HEK293 (cell line): ENCODE results near the gene CDC42.

Source experiments
- CTCF ChIP-seq: fragments of 450-650 bp; formaldehyde crosslinking; IDR thresholded peaks from 2 replicates; pipeline ENCODE4 v1.5.1; 2016; ENCODE audit warnings: missing biosample characterization, missing genetic modification characterization
- HOXC10 ChIP-seq: sonication (generic); formaldehyde crosslinking; IDR thresholded peaks from 2 replicates; pipeline ENCODE4 v1.8.1; 2023; ENCODE audit warnings: mild to moderate bottlenecking, missing genetic modification reagents
- KLF10 ChIP-seq: fragments of 450-650 bp; IDR thresholded peaks from 2 replicates; pipeline ENCODE4 v1.5.1; 2018; ENCODE audit warnings: missing biosample characterization, mild to moderate bottlenecking, missing genetic modification characterization
- KLF16 ChIP-seq: fragments of 450-650 bp; formaldehyde crosslinking; IDR thresholded peaks from 2 replicates; pipeline ENCODE4 v1.5.1; 2017; ENCODE audit warnings: missing biosample characterization, missing genetic modification characterization
- SP3 ChIP-seq: fragments of 450-650 bp; formaldehyde crosslinking; IDR thresholded peaks from 2 replicates; pipeline ENCODE4 v1.5.1; 2016; ENCODE audit warnings: missing biosample characterization, missing genetic modification characterization
- ZNF121 ChIP-seq: fragments of 450-650 bp; formaldehyde crosslinking; IDR thresholded peaks from 2 replicates; pipeline ENCODE4 v1.5.1; 2016; ENCODE audit warnings: missing biosample characterization, missing genetic modification characterization
- ZNF138 ChIP-seq: fragments of 450-650 bp; formaldehyde crosslinking; IDR thresholded peaks from 2 replicates; pipeline ENCODE4 v1.5.1; 2016; ENCODE audit warnings: missing biosample characterization, missing genetic modification characterization, borderline replicate concordance
- ZNF394 ChIP-seq: fragments of 450-650 bp; formaldehyde crosslinking; IDR thresholded peaks from 2 replicates; pipeline ENCODE4 v1.5.1; 2016; ENCODE audit warnings: missing biosample characterization, missing genetic modification characterization, mild to moderate bottlenecking, moderate library complexity, borderline replicate concordance
- ZNF426 ChIP-seq: fragments of 450-650 bp; formaldehyde crosslinking; IDR thresholded peaks from 2 replicates; pipeline ENCODE4 v1.5.1; 2017; ENCODE audit warnings: missing biosample characterization, missing genetic modification characterization, mild to moderate bottlenecking, inconsistent platforms, moderate library complexity
- ZNF48 ChIP-seq: fragments of 450-650 bp; formaldehyde crosslinking; IDR thresholded peaks from 2 replicates; pipeline ENCODE4 v1.5.1; 2016; ENCODE audit warnings: missing biosample characterization, missing genetic modification characterization
- ZNF488 ChIP-seq: fragments of 450-650 bp; formaldehyde crosslinking; IDR thresholded peaks from 2 replicates; pipeline ENCODE4 v1.5.1; 2016; ENCODE audit warnings: missing biosample characterization, missing genetic modification characterization
- ZNF514 ChIP-seq: fragments of 450-650 bp; formaldehyde crosslinking; IDR thresholded peaks from 2 replicates; pipeline ENCODE4 v1.5.1; 2016; ENCODE audit warnings: missing biosample characterization, missing genetic modification characterization
- ZNF549 ChIP-seq: fragments of 450-650 bp; IDR thresholded peaks from 2 replicates; pipeline ENCODE4 v1.5.1; 2018; ENCODE audit warnings: missing biosample characterization, missing genetic modification characterization, mild to moderate bottlenecking, inconsistent platforms, moderate library complexity
- ZNF558 ChIP-seq: fragments of 450-650 bp; formaldehyde crosslinking; IDR thresholded peaks from 2 replicates; pipeline ENCODE4 v1.5.1; 2016; ENCODE audit warnings: missing biosample characterization, missing genetic modification characterization
- ZNF571 ChIP-seq: fragments of 450-650 bp; formaldehyde crosslinking; IDR thresholded peaks from 2 replicates; pipeline ENCODE4 v1.5.0; 2017; ENCODE audit warnings: missing biosample characterization, missing genetic modification characterization
- ZNF629 ChIP-seq: fragments of 450-650 bp; formaldehyde crosslinking; IDR thresholded peaks from 2 replicates; pipeline ENCODE4 v1.5.1; 2017; ENCODE audit warnings: missing biosample characterization, missing genetic modification characterization
- ZNF654 ChIP-seq: fragments of 450-650 bp; formaldehyde crosslinking; IDR thresholded peaks from 2 replicates; pipeline ENCODE4 v1.5.1; 2016; ENCODE audit warnings: low read depth, missing biosample characterization, missing genetic modification characterization
- ZNF664 ChIP-seq: fragments of 450-650 bp; formaldehyde crosslinking; IDR thresholded peaks from 2 replicates; pipeline ENCODE4 v1.5.1; 2016; ENCODE audit warnings: missing biosample characterization, missing genetic modification characterization
- ZNF670 ChIP-seq: fragments of 450-650 bp; formaldehyde crosslinking; IDR thresholded peaks from 2 replicates; pipeline ENCODE4 v1.5.1; 2016; ENCODE audit warnings: missing biosample characterization, missing genetic modification characterization, low read depth
- ZNF707 ChIP-seq: fragments of 450-650 bp; formaldehyde crosslinking; IDR thresholded peaks from 2 replicates; pipeline ENCODE4 v1.5.1; 2016; ENCODE audit warnings: missing biosample characterization, missing genetic modification characterization
- ZNF792 ChIP-seq: fragments of 450-650 bp; formaldehyde crosslinking; IDR thresholded peaks from 2 replicates; pipeline ENCODE4 v1.5.1; 2016; ENCODE audit warnings: missing biosample characterization, missing genetic modification characterization
- ZNF843 ChIP-seq: fragments of 450-650 bp; formaldehyde crosslinking; IDR thresholded peaks from 2 replicates; pipeline ENCODE4 v1.5.1; 2016; ENCODE audit warnings: missing biosample characterization, missing genetic modification characterization
- ZSCAN4 ChIP-seq: fragments of 450-650 bp; formaldehyde crosslinking; IDR thresholded peaks from 2 replicates; pipeline ENCODE4 v1.5.1; 2017; ENCODE audit warnings: missing biosample characterization, missing genetic modification characterization
- TF ChIP-seq, protein P1 (sequence below): fragments of 450-650 bp; IDR thresholded peaks from 2 replicates; pipeline ENCODE4 v1.5.1; 2018; ENCODE audit warnings: missing biosample characterization, mild to moderate bottlenecking, missing genetic modification characterization
- TF ChIP-seq, protein P2 (sequence below): fragments of 450-650 bp; formaldehyde crosslinking; IDR thresholded peaks from 2 replicates; pipeline ENCODE4 v1.5.1; 2016; ENCODE audit warnings: missing biosample characterization, missing genetic modification characterization
- TF ChIP-seq, protein P3 (sequence below): fragments of 450-650 bp; formaldehyde crosslinking; IDR thresholded peaks from 2 replicates; pipeline ENCODE4 v1.5.1; 2016; ENCODE audit warnings: missing biosample characterization, missing genetic modification characterization
- TF ChIP-seq, protein P4 (sequence below): fragments of 450-650 bp; formaldehyde crosslinking; IDR thresholded peaks from 2 replicates; pipeline ENCODE4 v1.5.1; 2016; ENCODE audit warnings: missing biosample characterization, missing genetic modification characterization

Gene CDC42

DNA sequence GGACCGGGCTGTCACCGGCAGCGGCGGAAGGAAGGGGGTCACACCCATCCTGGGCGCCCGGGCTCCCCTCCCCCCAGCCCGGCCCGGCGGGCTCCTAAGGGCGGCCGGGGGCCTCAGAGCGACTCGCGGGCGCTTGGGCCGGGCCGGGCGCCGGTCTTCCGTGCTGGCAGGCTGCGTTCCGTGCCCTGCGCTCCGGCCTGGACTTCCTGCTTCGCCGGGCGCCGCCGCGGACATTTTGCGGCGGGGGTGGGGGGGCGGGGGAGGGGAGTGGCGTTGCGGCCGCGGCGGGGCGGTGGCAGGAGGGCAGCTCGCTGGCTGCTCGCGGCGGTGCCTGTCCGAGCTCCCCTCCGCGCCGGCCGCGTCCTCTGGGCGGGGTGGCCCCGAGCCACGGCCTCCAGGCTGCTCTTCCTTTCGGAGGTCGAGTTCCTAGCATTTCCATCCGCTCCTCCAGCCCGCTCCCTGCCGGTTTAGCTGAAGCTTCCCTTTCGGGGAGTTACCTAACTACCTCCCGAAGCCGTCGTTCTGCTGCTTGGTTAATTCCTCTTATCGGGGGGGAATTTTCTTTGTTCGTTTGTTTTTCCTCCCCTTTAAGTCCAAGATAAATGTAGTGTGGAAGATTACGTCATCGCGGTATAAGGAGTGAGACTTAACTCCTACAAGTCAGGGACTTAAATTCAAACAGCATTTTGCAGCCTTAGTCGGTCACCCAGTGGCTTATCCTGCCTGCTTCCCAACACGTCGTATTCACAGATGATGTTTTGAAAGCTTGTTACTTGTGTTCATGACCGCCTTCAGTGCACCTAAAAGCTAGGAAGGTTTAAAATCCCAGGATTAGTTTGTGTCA is 730 bp downstream of the CDC42 start (continued):
- TF ChIP-seq, protein P1, sequence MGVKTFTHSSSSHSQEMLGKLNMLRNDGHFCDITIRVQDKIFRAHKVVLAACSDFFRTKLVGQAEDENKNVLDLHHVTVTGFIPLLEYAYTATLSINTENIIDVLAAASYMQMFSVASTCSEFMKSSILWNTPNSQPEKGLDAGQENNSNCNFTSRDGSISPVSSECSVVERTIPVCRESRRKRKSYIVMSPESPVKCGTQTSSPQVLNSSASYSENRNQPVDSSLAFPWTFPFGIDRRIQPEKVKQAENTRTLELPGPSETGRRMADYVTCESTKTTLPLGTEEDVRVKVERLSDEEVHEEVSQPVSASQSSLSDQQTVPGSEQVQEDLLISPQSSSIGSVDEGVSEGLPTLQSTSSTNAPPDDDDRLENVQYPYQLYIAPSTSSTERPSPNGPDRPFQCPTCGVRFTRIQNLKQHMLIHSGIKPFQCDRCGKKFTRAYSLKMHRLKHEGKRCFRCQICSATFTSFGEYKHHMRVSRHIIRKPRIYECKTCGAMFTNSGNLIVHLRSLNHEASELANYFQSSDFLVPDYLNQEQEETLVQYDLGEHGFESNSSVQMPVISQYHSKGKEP (tag by site-specific recombination), result no peak
- TF ChIP-seq ZNF488 (tag by site-specific recombination), result no peak
- no peak for TF ChIP-seq CTCF (tag by site-specific recombination)
- no peak for TF ChIP-seq ZNF654 (tag by site-specific recombination)
- TF ChIP-seq ZNF571 (tag by site-specific recombination), result no peak
- TF ChIP-seq ZNF514 (tag by site-specific recombination), result no peak
- TF ChIP-seq ZNF121 (tag by site-specific recombination), result no peak
- TF ChIP-seq ZNF707 (tag by site-specific recombination), result no peak
- no peak for TF ChIP-seq ZNF670
- peak; percentile 85 for TF ChIP-seq ZNF629 (tag by site-specific recombination)
- TF ChIP-seq ZNF843, result 0 out of 2 replicates have a peak, but pooled peaks have one; percentile 47
- TF ChIP-seq ZNF549 (tag by site-specific recombination), result no peak
- no peak for TF ChIP-seq ZNF426
- TF ChIP-seq ZNF664, result no peak
- peak; percentile 26; the same call in 1 of the 2 replicates for TF ChIP-seq KLF10
- TF ChIP-seq, protein P2, sequence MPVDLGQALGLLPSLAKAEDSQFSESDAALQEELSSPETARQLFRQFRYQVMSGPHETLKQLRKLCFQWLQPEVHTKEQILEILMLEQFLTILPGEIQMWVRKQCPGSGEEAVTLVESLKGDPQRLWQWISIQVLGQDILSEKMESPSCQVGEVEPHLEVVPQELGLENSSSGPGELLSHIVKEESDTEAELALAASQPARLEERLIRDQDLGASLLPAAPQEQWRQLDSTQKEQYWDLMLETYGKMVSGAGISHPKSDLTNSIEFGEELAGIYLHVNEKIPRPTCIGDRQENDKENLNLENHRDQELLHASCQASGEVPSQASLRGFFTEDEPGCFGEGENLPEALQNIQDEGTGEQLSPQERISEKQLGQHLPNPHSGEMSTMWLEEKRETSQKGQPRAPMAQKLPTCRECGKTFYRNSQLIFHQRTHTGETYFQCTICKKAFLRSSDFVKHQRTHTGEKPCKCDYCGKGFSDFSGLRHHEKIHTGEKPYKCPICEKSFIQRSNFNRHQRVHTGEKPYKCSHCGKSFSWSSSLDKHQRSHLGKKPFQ, result no peak
- TF ChIP-seq HOXC10 (CRISPR knock-in tag), result no peak
- no peak for TF ChIP-seq ZSCAN4 (tag by site-specific recombination)
- TF ChIP-seq, protein P3, sequence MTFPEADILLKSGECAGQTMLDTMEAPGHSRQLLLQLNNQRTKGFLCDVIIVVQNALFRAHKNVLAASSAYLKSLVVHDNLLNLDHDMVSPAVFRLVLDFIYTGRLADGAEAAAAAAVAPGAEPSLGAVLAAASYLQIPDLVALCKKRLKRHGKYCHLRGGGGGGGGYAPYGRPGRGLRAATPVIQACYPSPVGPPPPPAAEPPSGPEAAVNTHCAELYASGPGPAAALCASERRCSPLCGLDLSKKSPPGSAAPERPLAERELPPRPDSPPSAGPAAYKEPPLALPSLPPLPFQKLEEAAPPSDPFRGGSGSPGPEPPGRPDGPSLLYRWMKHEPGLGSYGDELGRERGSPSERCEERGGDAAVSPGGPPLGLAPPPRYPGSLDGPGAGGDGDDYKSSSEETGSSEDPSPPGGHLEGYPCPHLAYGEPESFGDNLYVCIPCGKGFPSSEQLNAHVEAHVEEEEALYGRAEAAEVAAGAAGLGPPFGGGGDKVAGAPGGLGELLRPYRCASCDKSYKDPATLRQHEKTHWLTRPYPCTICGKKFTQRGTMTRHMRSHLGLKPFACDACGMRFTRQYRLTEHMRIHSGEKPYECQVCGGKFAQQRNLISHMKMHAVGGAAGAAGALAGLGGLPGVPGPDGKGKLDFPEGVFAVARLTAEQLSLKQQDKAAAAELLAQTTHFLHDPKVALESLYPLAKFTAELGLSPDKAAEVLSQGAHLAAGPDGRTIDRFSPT (tag by site-specific recombination), result no peak
- TF ChIP-seq, protein P4, sequence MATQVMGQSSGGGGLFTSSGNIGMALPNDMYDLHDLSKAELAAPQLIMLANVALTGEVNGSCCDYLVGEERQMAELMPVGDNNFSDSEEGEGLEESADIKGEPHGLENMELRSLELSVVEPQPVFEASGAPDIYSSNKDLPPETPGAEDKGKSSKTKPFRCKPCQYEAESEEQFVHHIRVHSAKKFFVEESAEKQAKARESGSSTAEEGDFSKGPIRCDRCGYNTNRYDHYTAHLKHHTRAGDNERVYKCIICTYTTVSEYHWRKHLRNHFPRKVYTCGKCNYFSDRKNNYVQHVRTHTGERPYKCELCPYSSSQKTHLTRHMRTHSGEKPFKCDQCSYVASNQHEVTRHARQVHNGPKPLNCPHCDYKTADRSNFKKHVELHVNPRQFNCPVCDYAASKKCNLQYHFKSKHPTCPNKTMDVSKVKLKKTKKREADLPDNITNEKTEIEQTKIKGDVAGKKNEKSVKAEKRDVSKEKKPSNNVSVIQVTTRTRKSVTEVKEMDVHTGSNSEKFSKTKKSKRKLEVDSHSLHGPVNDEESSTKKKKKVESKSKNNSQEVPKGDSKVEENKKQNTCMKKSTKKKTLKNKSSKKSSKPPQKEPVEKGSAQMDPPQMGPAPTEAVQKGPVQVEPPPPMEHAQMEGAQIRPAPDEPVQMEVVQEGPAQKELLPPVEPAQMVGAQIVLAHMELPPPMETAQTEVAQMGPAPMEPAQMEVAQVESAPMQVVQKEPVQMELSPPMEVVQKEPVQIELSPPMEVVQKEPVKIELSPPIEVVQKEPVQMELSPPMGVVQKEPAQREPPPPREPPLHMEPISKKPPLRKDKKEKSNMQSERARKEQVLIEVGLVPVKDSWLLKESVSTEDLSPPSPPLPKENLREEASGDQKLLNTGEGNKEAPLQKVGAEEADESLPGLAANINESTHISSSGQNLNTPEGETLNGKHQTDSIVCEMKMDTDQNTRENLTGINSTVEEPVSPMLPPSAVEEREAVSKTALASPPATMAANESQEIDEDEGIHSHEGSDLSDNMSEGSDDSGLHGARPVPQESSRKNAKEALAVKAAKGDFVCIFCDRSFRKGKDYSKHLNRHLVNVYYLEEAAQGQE (tag by site-specific recombination), result no peak
- peak; percentile 62; the same call in 1 of the 2 replicates for TF ChIP-seq ZNF394
- TF ChIP-seq ZNF48 (tag by site-specific recombination), result no peak
- no peak for TF ChIP-seq ZNF792 (tag by site-specific recombination)
- peak; percentile 81; the same call in 1 of the 2 replicates for TF ChIP-seq KLF16 (tag by site-specific recombination)
- TF ChIP-seq ZNF138 (tag by site-specific recombination), result no peak
- TF ChIP-seq SP3 (tag by site-specific recombination), result no peak
- peak; percentile 66 for TF ChIP-seq ZNF558
